Thyroid gland (tissue), 4 donors: ENCODE data around the gene KAZN. TPM values are rescaled to one million over a fixed set of nuclear protein-coding genes. Genes with fewer than 3 reads are reported as not detected.

Source experiments
- DNase-seq, 2 donors: peaks; one replicate each; pipeline ENCODE4 v3.0.0-alpha.2; 2019
- H3K27ac ChIP-seq, 3 donors: fragments of 200-600 bp; sonication (generic); 1 replicate in 2 of 3; 2 replicates in 1 of 3; pipeline ENCODE4 v1.5.1; 2016 to 2019; ENCODE audit warnings: mild to moderate bottlenecking in 1 of 3, moderate library complexity in 1 of 3
- H3K27me3 ChIP-seq: fragments of 200-600 bp; sonication (generic); one replicate; pipeline ENCODE4 v1.5.1; 2019
- H3K36me3 ChIP-seq, 2 donors: fragments of 200-600 bp; sonication (generic); one replicate each; pipeline ENCODE4 v1.5.1; 2016 to 2019
- H3K4me1 ChIP-seq, 2 donors: fragments of 200-600 bp; sonication (generic); one replicate each; pipeline ENCODE4 v1.5.1; 2017 to 2019
- H3K4me3 ChIP-seq, 3 donors: fragments of 200-600 bp; sonication (generic); replicated peaks in 1 of 3; 1 replicate in 2 of 3; 2 replicates in 1 of 3; pipeline ENCODE4 v1.5.1; 2016; ENCODE audit warnings: mild to moderate bottlenecking in 1 of 3
- H3K9me3 ChIP-seq: fragments of 200-600 bp; sonication (generic); one replicate; pipeline ENCODE4 v1.5.1; 2017
- CTCF ChIP-seq, 6 experiments: fragments of 200-600 bp in 3 of 6; fragments of 450-650 bp in 3 of 6; sonication (generic) in 3 of 6; IDR thresholded peaks; one replicate each; pipeline ENCODE4 v1.5.1; 2016 to 2019; ENCODE audit warnings: antibody characterized with exemption in 6 of 6, mild to moderate bottlenecking in 2 of 6, inconsistent platforms in 1 of 6, moderate library complexity in 1 of 6
- POLR2A ChIP-seq, 2 donors: fragments of 450-650 bp; IDR thresholded peaks; one replicate each; pipeline ENCODE4 v1.6.1; 2017; ENCODE audit warnings: antibody characterized with exemption in 2 of 2, mild to moderate bottlenecking in 2 of 2, moderate library complexity in 1 of 2
- WGBS, 2 donors: methylation state at CpG; one replicate each; pipeline ENCODE4 v1.1.5; 2017; 5-methylcytosine and 5-hydroxymethylcytosine counted together
- intact Hi-C: fragments of 100-400 bp; cut with DNase I; formaldehyde crosslinking; loops from one replicate; pipeline ENCODE4 v1.15.1; 2023
- total RNA-seq, 4 donors: library from RNA; depleted of rRNA; stranded (reverse); fragments of >200 nt; gene quantifications; one replicate each; pipeline ENCODE4 v1.2.3, GENCODE V29; 2016

The KAZN gene
- total RNA-seq, 4 donors from 2014 or later, result 14.8 to 28.6 (median 18.2) TPM

GRCh38 chr1:14625572-14625971, 27.1 kb downstream of the KAZN start:
- Histone ChIP-seq H3K27me3 (no peaks in the 10 kb centered on the region), H3K36me3 (no peaks in the 10 kb centered on the region), H3K9me3 (no peaks in the 10 kb centered on the region), H3K4me1 (peaks cover 0 to 5% of the 10 kb centered on the region in 2 donors), H3K4me3 (no peak overlapping the region), H3K27ac (no peak overlapping the region)
- intact Hi-C loops, result no loop called here
- 85 to 86% methylated on average over 11 of the region's 11 CpGs for WGBS, 2 donors
- TF ChIP-seq CTCF (IDR thresholded peaks at IDR 0.05) (no peak), POLR2A (IDR thresholded peaks at IDR 0.05) (no peak)
- no peak for DNase-seq

GRCh38 chr1:14625996-14626395, 27.5 kb downstream of the KAZN start:
- 89 to 91% methylated on average over 5 of the region's 5 CpGs for WGBS, 2 donors
- no peak overlapping the region for H3K27ac ChIP-seq
- H3K4me3 ChIP-seq, result no peak overlapping the region
- no peaks in the 10 kb centered on the region for H3K36me3 ChIP-seq
- intact Hi-C loops, result no loop called here
- TF ChIP-seq POLR2A (IDR thresholded peaks at IDR 0.05) (no peak), CTCF (IDR thresholded peaks at IDR 0.05) (no peak)
- DNase-seq, result no peak
- H3K4me1 ChIP-seq, result peaks cover 0 to 5% of the 10 kb centered on the region in 2 donors
- no peaks in the 10 kb centered on the region for H3K27me3 ChIP-seq
- H3K9me3 ChIP-seq, result no peaks in the 10 kb centered on the region

- no peak for TF ChIP-seq CTCF (IDR thresholded peaks at IDR 0.05)
- TF ChIP-seq POLR2A (IDR thresholded peaks at IDR 0.05), result no peak
- Histone ChIP-seq H3K4me1 (peaks cover 0 to 5% of the 10 kb centered on the region in 2 donors), H3K4me3 (no peak overlapping the region), H3K9me3 (no peaks in the 10 kb centered on the region), H3K36me3 (no peaks in the 10 kb centered on the region), H3K27ac (no peak overlapping the region), H3K27me3 (no peaks in the 10 kb centered on the region)
- intact Hi-C loops, result no loop called here
- 80 to 86% methylated on average over 9 to 11 of the region's 11 CpGs for WGBS, 2 donors
- DNase-seq, result no peak
Observed at GRCh38 chr1:14626869-14627607, 28.6 kb downstream of the KAZN start.

- H3K36me3 ChIP-seq, result no peaks in the 10 kb centered on the region
- TF ChIP-seq CTCF (IDR thresholded peaks at IDR 0.05), result no peak
- no peak for TF ChIP-seq POLR2A (IDR thresholded peaks at IDR 0.05)
- H3K4me3 ChIP-seq, result no peak overlapping the region
- H3K9me3 ChIP-seq, result no peaks in the 10 kb centered on the region
- intact Hi-C loops, result no loop called here
- WGBS, 2 donors, result 65 to 72% methylated on average over 17 of the region's 17 CpGs
- H3K27ac ChIP-seq, result no peak overlapping the region
- peaks cover 0 to 5% of the 10 kb centered on the region in 2 donors for H3K4me1 ChIP-seq
- H3K27me3 ChIP-seq, result no peaks in the 10 kb centered on the region
- no peak for DNase-seq
Observed at GRCh38 chr1:14627608-14628489, 29.4 kb downstream of the KAZN start.
